ENCODE measurements around the gene SPAG4.

The SPAG4 gene

GRCh38 chr20:35599776-35600120 lies 15.9 kb upstream of the SPAG4 start:
- Histone ChIP-seq H3K27me3 (peaks cover 64% of the 10 kb centered on the region), H3K9me3 (no peaks in the 10 kb centered on the region), H3K36me3 (no peaks in the 10 kb centered on the region), H3K27ac (no peak overlapping the region), H3K4me3 (ENCODE audit: low read depth in 1 of 2, low read length in 1 of 2) (no peak overlapping the region), H3K4me1 (ENCODE audit: control insufficient read depth in 1 of 2, insufficient read depth in 1 of 2, low read depth in 1 of 2, low read length in 1 of 2) (peaks cover 16 to 17% of the 10 kb centered on the region in 2 experiments)
- no peak for TF ChIP-seq CTCF (IDR thresholded peaks at IDR 0.05)

- H3K9me3 ChIP-seq: no peaks in the 10 kb centered on the region
- H3K4me1 ChIP-seq (ENCODE audit: control insufficient read depth in 1 of 2, insufficient read depth in 1 of 2, low read depth in 1 of 2, low read length in 1 of 2): peaks cover 16 to 17% of the 10 kb centered on the region in 2 experiments
- H3K27me3 ChIP-seq: peaks cover 64% of the 10 kb centered on the region
- peak overlapping the region; percentile 57 to 60 for H3K4me3 ChIP-seq (ENCODE audit: low read depth in 1 of 2, low read length in 1 of 2)
- no peak overlapping the region for H3K27ac ChIP-seq
- no peak for TF ChIP-seq CTCF (IDR thresholded peaks at IDR 0.05)
- no peaks in the 10 kb centered on the region for H3K36me3 ChIP-seq
These were observed 15.2 kb upstream of the SPAG4 start for GRCh38 chr20:35600176-35600992.

- Histone ChIP-seq H3K4me3 (ENCODE audit: low read depth in 1 of 2, low read length in 1 of 2) (peak overlapping the region; percentile 57 to 60), H3K27ac (no peak overlapping the region), H3K9me3 (no peaks in the 10 kb centered on the region), H3K36me3 (no peaks in the 10 kb centered on the region), H3K4me1 (ENCODE audit: control insufficient read depth in 1 of 2, insufficient read depth in 1 of 2, low read depth in 1 of 2, low read length in 1 of 2) (peaks cover 16 to 17% of the 10 kb centered on the region in 2 experiments), H3K27me3 (peaks cover 64% of the 10 kb centered on the region)
- peak; percentile 43 for TF ChIP-seq CTCF (IDR thresholded peaks at IDR 0.05)
These were observed 14.3 kb upstream of the SPAG4 start for GRCh38 chr20:35600993-35601973.

GRCh38 chr20:35601990-35602389 lies 13.6 kb upstream of the SPAG4 start:
- Histone ChIP-seq H3K4me1 (ENCODE audit: control insufficient read depth in 1 of 2, insufficient read depth in 1 of 2, low read depth in 1 of 2, low read length in 1 of 2) (peaks cover 16 to 17% of the 10 kb centered on the region in 2 experiments), H3K4me3 (ENCODE audit: low read depth in 1 of 2, low read length in 1 of 2) (peak overlapping the region; percentile 57 to 60), H3K27ac (no peak overlapping the region), H3K9me3 (no peaks in the 10 kb centered on the region), H3K36me3 (no peaks in the 10 kb centered on the region), H3K27me3 (peaks cover 63% of the 10 kb centered on the region)
- no peak for TF ChIP-seq CTCF (IDR thresholded peaks at IDR 0.05)

GRCh38 chr20:35602851-35603495 lies 12.7 kb upstream of the SPAG4 start:
- no peaks in the 10 kb centered on the region for H3K9me3 ChIP-seq
- peaks cover 53% of the 10 kb centered on the region for H3K27me3 ChIP-seq
- H3K27ac ChIP-seq: no peak overlapping the region
- peaks cover 16 to 17% of the 10 kb centered on the region in 2 experiments for H3K4me1 ChIP-seq (ENCODE audit: control insufficient read depth in 1 of 2, insufficient read depth in 1 of 2, low read depth in 1 of 2, low read length in 1 of 2)
- H3K4me3 ChIP-seq (ENCODE audit: low read depth in 1 of 2, low read length in 1 of 2): no peak overlapping the region
- H3K36me3 ChIP-seq: no peaks in the 10 kb centered on the region
- TF ChIP-seq CTCF (IDR thresholded peaks at IDR 0.05): no peak
